WI38 (cell line): Measurements from ENCODE around the gene KCNK10.

Experiments used
- H3K4me3 ChIP-seq: 2 replicates; pipeline ENCODE4 v1.5.1; 2011; ENCODE audit warnings: low read depth, mild to moderate bottlenecking, control low read depth, low read length
- CTCF ChIP-seq: IDR thresholded peaks from 2 replicates; pipeline ENCODE4 v1.5.1; 2012; ENCODE audit warnings: low read depth, mild to moderate bottlenecking, control low read depth, low read length

KCNK10 gene

GRCh38 chr14:88351966-88352691 is 29.1 kb upstream of the KCNK10 start:
- no peak overlapping the region for H3K4me3 ChIP-seq

GRCh38 chr14:88348546-88348945 is 25.5 kb upstream of the KCNK10 start:
- no peak overlapping the region for H3K4me3 ChIP-seq
- TF ChIP-seq CTCF, result no peak

More at GRCh38 chr14:88351966-88352691, 29.1 kb upstream of the KCNK10 start:
- no peak for TF ChIP-seq CTCF

- no peak for TF ChIP-seq CTCF
- no peak overlapping the region for H3K4me3 ChIP-seq
Observed at GRCh38 chr14:88346048-88346639, 23.1 kb upstream of the KCNK10 start.

- no peak for TF ChIP-seq CTCF
- no peak overlapping the region for H3K4me3 ChIP-seq
Observed at GRCh38 chr14:88342980-88343379, 19.9 kb upstream of the KCNK10 start.

- H3K4me3 ChIP-seq, result no peak overlapping the region
- TF ChIP-seq CTCF, result no peak
Observed at GRCh38 chr14:88340357-88340756, 17.3 kb upstream of the KCNK10 start.

GRCh38 chr14:88333036-88333435 is 10.0 kb upstream of the KCNK10 start:
- no peak for TF ChIP-seq CTCF
- H3K4me3 ChIP-seq, result no peak overlapping the region

GRCh38 chr14:88327497-88327896 is 4.4 kb upstream of the KCNK10 start:
- no peak for TF ChIP-seq CTCF

More at GRCh38 chr14:88327497-88327896, 4.4 kb upstream of the KCNK10 start:
- H3K4me3 ChIP-seq, result no peak overlapping the region
